MCF 10A (cell line): Measurements from ENCODE around the gene DDX31. TPM values are rescaled to one million over a fixed set of nuclear protein-coding genes. Genes with fewer than 3 reads are reported as not detected.

Experiments used
- BruUV-seq: library from RNA; stranded (reverse); fragments of 400-500 nt; replicated peaks from 2 replicates; lab custom pipeline; 2021; lab: Mats Ljungman, UMichigan
- CTCF ChIA-PET: fragments of 300-600 bp; sonication (Branson Sonifier 250); formaldehyde crosslinking; extraction: SDS; loops from one replicate; lab custom pipeline; 2021; ENCODE audit warnings: antibody characterized with exemption, inconsistent platforms; lab: Yijun Ruan, JAX
- POLR2A ChIA-PET: fragments of 300-600, 350-650 bp; sonication (Branson Sonifier 250); formaldehyde crosslinking; extraction: SDS; loops from one replicate; lab custom pipeline; 2020; ENCODE audit warnings: antibody characterized with exemption, inconsistent platforms; lab: Yijun Ruan, JAX
- DNase-seq: peaks from one replicate; pipeline ENCODE4 v3.0.0-alpha.2; 2018; ENCODE audit not compliant: unreplicated experiment
- H3K27ac Mint-ChIP-seq: one replicate; pipeline ENCODE4 v1.8.0; 2022; ENCODE audit warnings: mild to moderate bottlenecking, low read depth, mixed read lengths; ENCODE audit not compliant: unreplicated experiment
- H3K27me3 Mint-ChIP-seq: one replicate; pipeline ENCODE4 v1.8.0; 2022; ENCODE audit warnings: mixed read lengths; ENCODE audit not compliant: insufficient read depth, unreplicated experiment
- H3K36me3 Mint-ChIP-seq: one replicate; pipeline ENCODE4 v1.8.0; 2022; ENCODE audit warnings: mild to moderate bottlenecking, moderate library complexity, mixed read lengths; ENCODE audit not compliant: insufficient read depth, unreplicated experiment
- H3K4me1 Mint-ChIP-seq: one replicate; pipeline ENCODE4 v1.8.0; 2022; ENCODE audit warnings: mixed read lengths; ENCODE audit not compliant: insufficient read depth, unreplicated experiment
- H3K4me3 Mint-ChIP-seq: one replicate; pipeline ENCODE4 v1.8.0; 2022; ENCODE audit warnings: mild to moderate bottlenecking, moderate library complexity, mixed read lengths; ENCODE audit not compliant: unreplicated experiment
- H3K9me3 Mint-ChIP-seq: one replicate; pipeline ENCODE4 v1.8.0; 2022; ENCODE audit warnings: mixed read lengths; ENCODE audit not compliant: unreplicated experiment
- CTCF ChIP-seq: fragments of 200-600 bp; IDR thresholded peaks from one replicate; pipeline ENCODE4 v1.8.0; 2022; ENCODE audit warnings: antibody characterized with exemption, mild to moderate bottlenecking; ENCODE audit not compliant: unreplicated experiment
- intact Hi-C: fragments of 100-400 bp; cut with micrococcal nuclease; formaldehyde crosslinking; loops from 2 replicates; pipeline ENCODE4 v1.14.1; 2022
- total RNA-seq: library from RNA; stranded (reverse); gene quantifications from 2 replicates; pipeline ENCODE4 v1.2.3, GENCODE V29; 2022

DDX31 gene
- total RNA-seq, 1 experiment from 2014 or later, result 28.8 TPM

GRCh38 chr9:132546148-132547051, 123.4 kb downstream of the DDX31 start:
- Mint-ChIP-seq H3K27me3 (peaks cover 62% of the 10 kb centered on the region), H3K4me1 (no peaks in the 10 kb centered on the region), H3K27ac (no peak overlapping the region), H3K36me3 (no peaks in the 10 kb centered on the region), H3K4me3 (no peak overlapping the region), H3K9me3 (no peaks in the 10 kb centered on the region)
- BruUV-seq, result no TSS peak
- TF ChIP-seq CTCF, result no peak
- ChIA-PET POLR2A (no interaction called here), CTCF (interaction anchor here (0.7 kb wide), 2 partner anchors 32 to 1294 kb away, joined by 3 to 4 read pairs; no protein-coding TSS in a partner anchor)
- DNase-seq, result peak; percentile 0
- intact Hi-C loops, result no loop called here

GRCh38 chr9:132545578-132545977, 124.2 kb downstream of the DDX31 start:
- DNase-seq, result no peak
- intact Hi-C loops, result no loop called here
- BruUV-seq, result no TSS peak

GRCh38 chr9:132543960-132544359, 125.8 kb downstream of the DDX31 start:
- H3K27me3 Mint-ChIP-seq, result peaks cover 37% of the 10 kb centered on the region

More at GRCh38 chr9:132545578-132545977, 124.2 kb downstream of the DDX31 start:
- no peak for TF ChIP-seq CTCF
- Mint-ChIP-seq H3K4me1 (no peaks in the 10 kb centered on the region), H3K36me3 (no peaks in the 10 kb centered on the region), H3K9me3 (no peaks in the 10 kb centered on the region), H3K27ac (no peak overlapping the region), H3K27me3 (peaks cover 54% of the 10 kb centered on the region), H3K4me3 (no peak overlapping the region)
- ChIA-PET POLR2A (no interaction called here), CTCF (no interaction called here)

More at GRCh38 chr9:132543960-132544359, 125.8 kb downstream of the DDX31 start:
- Mint-ChIP-seq H3K4me3 (no peak overlapping the region), H3K9me3 (no peaks in the 10 kb centered on the region), H3K4me1 (no peaks in the 10 kb centered on the region), H3K27ac (no peak overlapping the region), H3K36me3 (no peaks in the 10 kb centered on the region)
- intact Hi-C loops, result no loop called here
- ChIA-PET CTCF (no interaction called here), POLR2A (no interaction called here)
- DNase-seq, result no peak
- no TSS peak for BruUV-seq
- no peak for TF ChIP-seq CTCF
